ENCODE measurements around the gene PTH1R. TPM values are rescaled to one million over a fixed set of nuclear protein-coding genes. Genes with fewer than 3 reads are reported as not detected.

The PTH1R gene
- total RNA-seq, 1 donor from 2014 or later = not detected

DNA sequence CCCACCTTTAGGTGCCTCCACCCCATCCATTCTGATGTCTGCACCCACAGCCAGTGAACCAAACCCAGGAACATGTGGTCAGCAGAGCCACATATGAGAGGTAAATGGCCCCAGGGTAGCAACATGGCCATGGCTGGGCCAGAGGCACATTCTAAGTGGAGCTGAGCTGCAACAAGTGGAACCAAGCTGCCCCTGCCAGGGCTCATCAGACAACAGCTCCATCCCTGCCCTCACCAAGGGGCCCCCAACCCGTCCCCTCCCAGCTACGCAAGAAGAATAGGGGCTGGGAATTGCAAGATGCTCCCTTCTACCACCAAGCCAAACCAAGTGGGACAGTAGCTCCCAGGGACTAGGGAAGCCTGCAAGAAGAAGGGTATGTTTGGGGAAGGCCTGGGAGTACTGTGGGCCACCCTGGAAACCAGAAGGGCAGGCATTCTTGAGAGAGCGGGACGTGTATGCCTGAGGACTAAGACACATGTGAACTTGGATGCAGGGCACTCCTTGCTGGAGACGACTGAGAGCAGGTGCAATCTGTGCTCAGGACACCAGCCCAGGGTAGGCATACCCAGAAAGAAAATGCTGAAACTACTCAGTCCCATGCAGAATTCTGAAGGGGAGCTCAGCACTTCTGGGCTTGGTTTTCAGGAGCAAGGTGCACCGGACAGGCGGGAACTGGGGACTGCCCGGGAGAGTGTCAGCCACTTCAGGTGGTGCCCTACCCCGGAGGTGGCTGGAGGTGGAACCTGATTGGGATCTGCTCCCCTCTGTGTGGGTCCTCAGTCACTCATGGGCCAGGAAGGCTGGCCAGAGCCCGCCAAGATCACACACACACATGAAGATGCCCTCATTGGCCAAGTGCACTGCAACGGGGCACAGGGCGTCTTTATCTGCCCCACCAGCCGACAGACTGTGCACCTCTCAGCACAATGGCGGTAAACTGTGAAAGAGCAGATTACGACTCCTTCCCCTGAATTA is 23.8 kb upstream of the PTH1R start:
- Histone ChIP-seq H3K9ac (no peak overlapping the region), H3K36me3 (no peaks in the 10 kb centered on the region), H3K27me3 (no peaks in the 10 kb centered on the region), H3F3A (ENCODE audit: low read depth) (no peaks in the 10 kb centered on the region), H3K27ac (no peak overlapping the region), H4K20me1 (ENCODE audit: low read depth) (no peaks in the 10 kb centered on the region), H3K4me3 (no peak overlapping the region), H3K9me3 (ENCODE audit: low read depth) (no peaks in the 10 kb centered on the region), H3K79me2 (ENCODE audit: low read depth) (no peaks in the 10 kb centered on the region), H2AFZ (replicated peaks) (no peak overlapping the region), H3K4me2 (no peak overlapping the region), H3K4me1 (no peaks in the 10 kb centered on the region)
- Mint-ChIP-seq H3K36me3 (no peaks in the 10 kb centered on the region), H3K27ac (no peak overlapping the region), H3K4me3 (peak overlapping the region; percentile 38), H3K4me1 (peaks cover 24% of the 10 kb centered on the region), H3K27me3 (ENCODE audit: insufficient read depth, low read depth) (peaks cover 17% of the 10 kb centered on the region), H3K9me3 (no peaks in the 10 kb centered on the region)
- no peak for DNase-seq (ENCODE audit: low spot score)
- TF ChIP-seq, protein P1, sequence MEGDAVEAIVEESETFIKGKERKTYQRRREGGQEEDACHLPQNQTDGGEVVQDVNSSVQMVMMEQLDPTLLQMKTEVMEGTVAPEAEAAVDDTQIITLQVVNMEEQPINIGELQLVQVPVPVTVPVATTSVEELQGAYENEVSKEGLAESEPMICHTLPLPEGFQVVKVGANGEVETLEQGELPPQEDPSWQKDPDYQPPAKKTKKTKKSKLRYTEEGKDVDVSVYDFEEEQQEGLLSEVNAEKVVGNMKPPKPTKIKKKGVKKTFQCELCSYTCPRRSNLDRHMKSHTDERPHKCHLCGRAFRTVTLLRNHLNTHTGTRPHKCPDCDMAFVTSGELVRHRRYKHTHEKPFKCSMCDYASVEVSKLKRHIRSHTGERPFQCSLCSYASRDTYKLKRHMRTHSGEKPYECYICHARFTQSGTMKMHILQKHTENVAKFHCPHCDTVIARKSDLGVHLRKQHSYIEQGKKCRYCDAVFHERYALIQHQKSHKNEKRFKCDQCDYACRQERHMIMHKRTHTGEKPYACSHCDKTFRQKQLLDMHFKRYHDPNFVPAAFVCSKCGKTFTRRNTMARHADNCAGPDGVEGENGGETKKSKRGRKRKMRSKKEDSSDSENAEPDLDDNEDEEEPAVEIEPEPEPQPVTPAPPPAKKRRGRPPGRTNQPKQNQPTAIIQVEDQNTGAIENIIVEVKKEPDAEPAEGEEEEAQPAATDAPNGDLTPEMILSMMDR (IDR thresholded peaks at IDR 0.05) = no peak
- TF ChIP-seq EZH2phosphoT487 (IDR thresholded peaks at IDR 0.05) = no peak
- TF ChIP-seq EZH2 (IDR thresholded peaks at IDR 0.05) = no peak

DNA sequence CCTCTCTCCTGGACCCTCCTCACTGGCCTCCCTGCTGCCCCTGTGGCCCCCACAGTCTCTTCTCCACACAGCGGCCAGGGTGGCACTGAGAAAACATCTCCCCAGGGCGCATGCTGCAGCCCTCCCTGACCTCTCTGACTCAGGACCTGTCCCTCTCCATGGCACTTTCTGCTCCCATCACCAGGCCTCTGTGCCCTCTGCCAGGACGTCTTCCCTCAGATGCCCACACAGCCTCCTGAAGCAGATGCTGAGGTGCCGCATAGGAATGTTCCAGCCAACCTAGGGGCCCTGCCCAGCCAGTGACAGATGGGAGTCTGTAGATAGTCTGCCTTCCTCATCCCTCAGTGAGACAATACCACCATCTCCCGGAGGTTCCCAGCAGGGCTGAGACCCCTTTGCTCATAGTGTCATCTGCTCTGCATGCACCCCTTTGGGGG is 22.9 kb upstream of the PTH1R start:
- Histone ChIP-seq H3K36me3 (no peaks in the 10 kb centered on the region), H3K4me3 (no peak overlapping the region), H3K9me3 (ENCODE audit: low read depth) (no peaks in the 10 kb centered on the region), H3K79me2 (ENCODE audit: low read depth) (no peaks in the 10 kb centered on the region), H3F3A (ENCODE audit: low read depth) (no peaks in the 10 kb centered on the region), H3K27me3 (no peaks in the 10 kb centered on the region), H4K20me1 (ENCODE audit: low read depth) (no peaks in the 10 kb centered on the region), H3K4me1 (no peaks in the 10 kb centered on the region), H3K27ac (no peak overlapping the region), H3K9ac (no peak overlapping the region), H2AFZ (replicated peaks) (no peak overlapping the region), H3K4me2 (no peak overlapping the region)
- H3K4me1 Mint-ChIP-seq = peaks cover 24% of the 10 kb centered on the region
- H3K27me3 Mint-ChIP-seq (ENCODE audit: insufficient read depth, low read depth) = peaks cover 17% of the 10 kb centered on the region
- H3K4me3 Mint-ChIP-seq = no peak overlapping the region
- TF ChIP-seq EZH2 (IDR thresholded peaks at IDR 0.05) = no peak
- TF ChIP-seq, protein P1 (IDR thresholded peaks at IDR 0.05) = no peak
- TF ChIP-seq EZH2phosphoT487 (IDR thresholded peaks at IDR 0.05) = no peak
- DNase-seq (ENCODE audit: low spot score) = no peak
- H3K27ac Mint-ChIP-seq = peak overlapping the region; percentile 91
- no peaks in the 10 kb centered on the region for H3K36me3 Mint-ChIP-seq
- H3K9me3 Mint-ChIP-seq = no peaks in the 10 kb centered on the region

DNA sequence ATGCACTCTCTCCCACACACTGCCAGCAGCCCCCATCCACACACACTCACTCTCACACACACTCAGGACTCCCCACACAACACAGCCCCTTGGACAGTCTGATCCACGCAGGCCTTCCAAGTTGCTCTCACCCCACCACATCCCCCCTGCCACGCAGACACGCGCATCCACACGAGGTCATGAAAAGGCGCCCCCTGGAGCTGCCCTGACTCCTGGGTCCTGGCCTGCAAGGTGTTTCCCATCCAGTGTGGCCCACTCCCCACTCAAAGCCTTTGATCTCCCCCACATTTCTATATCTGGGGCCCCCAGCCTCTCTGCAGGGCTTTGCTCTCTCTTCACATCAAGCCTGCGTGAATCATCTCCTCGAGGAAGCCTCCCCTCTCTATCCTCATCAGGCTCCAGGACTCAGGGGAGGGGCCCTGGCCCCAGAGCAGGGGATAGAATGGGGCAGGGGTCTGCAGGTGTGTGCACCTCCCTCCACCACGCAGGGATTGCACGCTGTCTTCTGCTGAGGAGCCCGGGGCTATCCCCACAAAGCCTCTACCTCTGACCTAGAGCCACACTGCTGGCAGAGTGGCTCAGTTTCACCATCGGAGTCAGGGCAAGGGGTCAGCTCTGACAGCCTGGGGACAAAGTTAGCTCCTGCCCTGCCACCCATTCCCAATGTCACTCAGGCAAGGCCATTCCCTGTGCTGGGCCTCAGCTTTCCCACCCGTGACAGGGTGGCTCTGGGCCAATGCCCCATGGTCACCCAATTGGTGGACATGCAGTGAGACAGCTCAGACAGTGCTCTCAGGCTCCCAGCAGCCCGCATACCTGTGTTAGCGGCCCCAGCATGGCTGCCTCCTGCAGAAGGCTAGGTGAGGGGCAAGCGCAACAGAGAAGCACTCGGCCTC is 20.7 kb upstream of the PTH1R start:
- peak overlapping the region; percentile 5 for H3K4me3 Mint-ChIP-seq
- no peak overlapping the region for H2AFZ ChIP-seq (replicated peaks)
- no peaks in the 10 kb centered on the region for H3K79me2 ChIP-seq (ENCODE audit: low read depth)
- no peaks in the 10 kb centered on the region for H3K9me3 ChIP-seq (ENCODE audit: low read depth)
- no peak overlapping the region for H3K4me3 ChIP-seq
- no peaks in the 10 kb centered on the region for H3K27me3 ChIP-seq
- no peak overlapping the region for H3K27ac Mint-ChIP-seq
- no peaks in the 10 kb centered on the region for H3K4me1 ChIP-seq
- no peaks in the 10 kb centered on the region for H3F3A ChIP-seq (ENCODE audit: low read depth)
- H3K4me1 Mint-ChIP-seq = peaks cover 24% of the 10 kb centered on the region
- H3K9me3 Mint-ChIP-seq = no peaks in the 10 kb centered on the region
- H3K36me3 Mint-ChIP-seq = no peaks in the 10 kb centered on the region
- no peaks in the 10 kb centered on the region for H3K36me3 ChIP-seq
- H4K20me1 ChIP-seq (ENCODE audit: low read depth) = no peaks in the 10 kb centered on the region
- H3K27ac ChIP-seq = no peak overlapping the region
- peak; percentile 1 for DNase-seq (ENCODE audit: low spot score)
- TF ChIP-seq EZH2phosphoT487 (IDR thresholded peaks at IDR 0.05) = no peak
- TF ChIP-seq, protein P1 (IDR thresholded peaks at IDR 0.05) = no peak
- no peak for TF ChIP-seq EZH2 (IDR thresholded peaks at IDR 0.05)
- no peak overlapping the region for H3K4me2 ChIP-seq
- H3K27me3 Mint-ChIP-seq (ENCODE audit: insufficient read depth, low read depth) = peaks cover 12% of the 10 kb centered on the region
- H3K9ac ChIP-seq = no peak overlapping the region

Measured in neural progenitor cell (in vitro differentiated cells).